OCI-LY1 (cell line): ENCODE data around the gene NUP93.

Experiments
- H2AFZ ChIP-seq: fragments of 200-600 bp; sonication (generic), shearing (Covaris generic); 2 replicates; pipeline ENCODE4 v1.6.0; 2014; ENCODE audit warnings: antibody characterized with exemption, mild to moderate bottlenecking, low read length
- H3F3A ChIP-seq: fragments of 200-600 bp; sonication (generic), shearing (Covaris generic); 2 replicates; pipeline ENCODE4 v1.6.0; 2014; ENCODE audit warnings: mild to moderate bottlenecking, antibody characterized with exemption, low read length, moderate library complexity; ENCODE audit not compliant: insufficient read depth
- H3K27ac ChIP-seq: fragments of 200-600 bp; sonication (generic); 2 replicates; pipeline ENCODE4 v1.5.1; 2014; ENCODE audit warnings: low read length, mixed run types, mild to moderate bottlenecking, low read depth; ENCODE audit not compliant: poor library complexity, severe bottlenecking
- H3K27me3 ChIP-seq: fragments of 200-600 bp; sonication (generic); 2 replicates; pipeline ENCODE4 v1.6.0; 2014; ENCODE audit warnings: antibody characterized with exemption, mild to moderate bottlenecking, low read length, moderate library complexity; ENCODE audit not compliant: insufficient read depth
- H3K36me3 ChIP-seq: fragments of 200-600 bp; sonication (generic); 2 replicates; pipeline ENCODE4 v1.6.1; 2014; ENCODE audit warnings: mild to moderate bottlenecking, antibody characterized with exemption, low read length, moderate library complexity, mixed read lengths; ENCODE audit not compliant: insufficient read depth
- H3K4me1 ChIP-seq: fragments of 200-600 bp; sonication (generic); 2 replicates; pipeline ENCODE4 v1.5.1; 2014; ENCODE audit warnings: mild to moderate bottlenecking, low read length, moderate library complexity; ENCODE audit not compliant: insufficient read depth, severe bottlenecking
- H3K4me2 ChIP-seq: fragments of 200-600 bp; sonication (generic), shearing (Covaris generic); 2 replicates; pipeline ENCODE4 v1.6.1; 2014; ENCODE audit warnings: low read length
- H3K4me3 ChIP-seq: fragments of 200-600 bp; sonication (generic); 2 replicates; pipeline ENCODE4 v1.5.1; 2014; ENCODE audit warnings: low read length, low read depth, mild to moderate bottlenecking, mixed read lengths; ENCODE audit not compliant: poor library complexity, severe bottlenecking
- H3K79me2 ChIP-seq: fragments of 200-600 bp; shearing (Covaris generic); 2 replicates; pipeline ENCODE4 v1.6.1; 2016; ENCODE audit warnings: mixed run types, low read length, mixed read lengths; ENCODE audit not compliant: insufficient read depth
- H3K9ac ChIP-seq: fragments of 200-600 bp; sonication (generic), shearing (Covaris generic); 2 replicates; pipeline ENCODE4 v1.6.1; 2014; ENCODE audit warnings: mild to moderate bottlenecking, low read length, mixed read lengths
- H3K9me2 ChIP-seq: fragments of 200-600 bp; sonication (generic), shearing (Covaris generic); 2 replicates; pipeline ENCODE4 v1.6.1; 2014; ENCODE audit warnings: low read depth, mild to moderate bottlenecking, low read length, mixed read lengths
- H3K9me3 ChIP-seq: fragments of 200-600 bp; shearing (Covaris generic); 2 replicates; pipeline ENCODE4 v1.6.1; 2014; ENCODE audit warnings: low read length, mixed read lengths
- H4K20me1 ChIP-seq: fragments of 200-600 bp; sonication (generic), shearing (Covaris generic); 2 replicates; pipeline ENCODE4 v1.6.0; 2016; ENCODE audit warnings: mild to moderate bottlenecking, low read length; ENCODE audit not compliant: insufficient read depth
- CTCF ChIP-seq: fragments of 200-600 bp; sonication (generic), shearing (Covaris generic); IDR thresholded peaks from 2 replicates; pipeline ENCODE4 v1.5.1; 2017; ENCODE audit warnings: mild to moderate bottlenecking, antibody characterized with exemption, low read length, moderate library complexity, mixed read lengths
- EZH2 ChIP-seq: fragments of 200-600 bp; sonication (generic), shearing (Covaris generic); IDR thresholded peaks from 2 replicates; pipeline ENCODE4 v1.8.0; 2017; ENCODE audit warnings: borderline replicate concordance, mixed run types, mild to moderate bottlenecking, antibody characterized with exemption, low read length, moderate library complexity, mixed read lengths

Gene NUP93

GRCh38 chr16:56729735-56730662 lies at the start of gene NUP93:
Gene NUP93 (plus strand): TSS chr16:56730129. CDS start chr16:56748248, 18,119 bp downstream.
- no peaks in the 10 kb centered on the region for H3K9me3 ChIP-seq
- H3K79me2 ChIP-seq: peaks cover 43% of the 10 kb centered on the region
- H3K27ac ChIP-seq: no peak within 1 kb of the TSS

GRCh38 chr16:56681939-56682702 lies 47.8 kb upstream of the NUP93 start, which contains the start of gene MT1X:
Gene MT1X (plus strand): TSS chr16:56682470. CDS start chr16:56682541, 71 bp downstream.
- Histone ChIP-seq H4K20me1 (no peaks in the 10 kb centered on the region), H3K4me2 (peak within 1 kb of the TSS; percentile 84), H3K9me3 (no peaks in the 10 kb centered on the region), H3K27me3 (no peaks in the 10 kb centered on the region; the same call in 1 of the 2 replicates), H2AFZ (peak within 1 kb of the TSS; percentile 65), H3K4me3 (peak within 1 kb of the TSS; percentile 68), H3K27ac (no peak within 1 kb of the TSS), H3K9ac (peak within 1 kb of the TSS; percentile 74), H3K79me2 (no peaks in the 10 kb centered on the region), H3K4me1 (peaks cover 12% of the 10 kb centered on the region), H3F3A (no peaks in the 10 kb centered on the region), H3K36me3 (no peaks in the 10 kb centered on the region), H3K9me2 (no peaks in the 10 kb centered on the region)
- TF ChIP-seq CTCF (no peak), EZH2 (no peak)

More at GRCh38 chr16:56729735-56730662, at the start of gene NUP93:
- Histone ChIP-seq H3K4me2 (peak within 1 kb of the TSS; percentile 99), H3K27me3 (no peaks in the 10 kb centered on the region), H3K4me1 (peaks cover 40% of the 10 kb centered on the region), H3K9ac (peak within 1 kb of the TSS; percentile 71), H3K4me3 (peak within 1 kb of the TSS; percentile 73), H3K36me3 (peaks cover 7% of the 10 kb centered on the region; the same call in 1 of the 2 replicates), H4K20me1 (no peaks in the 10 kb centered on the region), H2AFZ (peak within 1 kb of the TSS; percentile 24), H3K9me2 (no peaks in the 10 kb centered on the region), H3F3A (no peaks in the 10 kb centered on the region)
- peak; percentile 27; the same call in 1 of the 2 replicates for TF ChIP-seq CTCF
- TF ChIP-seq EZH2: no peak

GRCh38 chr16:56682703-56683397 lies 47.1 kb upstream of the NUP93 start:
- Histone ChIP-seq H3K27ac (no peak overlapping the region), H3K4me1 (peaks cover 12% of the 10 kb centered on the region)

More at GRCh38 chr16:56682703-56683397, 47.1 kb upstream of the NUP93 start:
- H4K20me1 ChIP-seq: no peaks in the 10 kb centered on the region
- H3F3A ChIP-seq: no peaks in the 10 kb centered on the region
- H3K9me3 ChIP-seq: no peaks in the 10 kb centered on the region
- no peaks in the 10 kb centered on the region for H3K36me3 ChIP-seq
- H2AFZ ChIP-seq: peak overlapping the region; percentile 65
- H3K4me3 ChIP-seq: peak overlapping the region; percentile 68
- peak overlapping the region; percentile 84 for H3K4me2 ChIP-seq
- H3K9me2 ChIP-seq: no peaks in the 10 kb centered on the region
- H3K9ac ChIP-seq: peak overlapping the region; percentile 74
- H3K27me3 ChIP-seq: no peaks in the 10 kb centered on the region; the same call in 1 of the 2 replicates
- no peak for TF ChIP-seq EZH2
- no peak for TF ChIP-seq CTCF
- H3K79me2 ChIP-seq: no peaks in the 10 kb centered on the region
